Thoracic aorta (tissue), 2 donors: ENCODE results near the gene LCN10. TPM values are rescaled to one million over a fixed set of nuclear protein-coding genes. Genes with fewer than 3 reads are reported as not detected.

Experiments
- ATAC-seq: fragments of 150-250 bp; one replicate; pipeline ENCODE4 v1.8.0; 2017; ENCODE audit warnings: low read depth; ENCODE audit not compliant: insufficient number of reproducible peaks, low FRiP score
- DNase-seq: peaks from one replicate; pipeline ENCODE4 v3.0.0-alpha.2; 2020; ENCODE audit warnings: low spot score
- H3K27ac ChIP-seq, 2 donors: fragments of 200-600 bp; sonication (generic); 1 replicate in 1 of 2; 2 replicates in 1 of 2; pipeline ENCODE4 v1.5.1; 2016; ENCODE audit warnings: mild to moderate bottlenecking in 2 of 2, moderate library complexity in 2 of 2
- H3K27me3 ChIP-seq: fragments of 200-600 bp; sonication (generic); replicated peaks from 2 replicates; pipeline ENCODE4 v1.6.0; 2016; ENCODE audit warnings: mild to moderate bottlenecking; ENCODE audit not compliant: insufficient read depth
- H3K36me3 ChIP-seq: fragments of 200-600 bp; sonication (generic); one replicate; pipeline ENCODE4 v1.5.1; 2016
- H3K4me1 ChIP-seq, 2 donors: fragments of 200-600 bp; sonication (generic); 1 replicate in 1 of 2; 2 replicates in 1 of 2; pipeline versions ENCODE4 v1.5.1 to v1.6.0; 2016; ENCODE audit warnings: low read depth in 2 of 2, mild to moderate bottlenecking in 1 of 2; ENCODE audit not compliant: control insufficient read depth in 1 of 2
- H3K4me3 ChIP-seq: fragments of 200-600 bp; sonication (generic); 2 replicates; pipeline ENCODE4 v1.5.1; 2016; ENCODE audit warnings: mild to moderate bottlenecking
- H3K9me3 ChIP-seq: fragments of 200-600 bp; sonication (generic); 2 replicates; pipeline ENCODE4 v1.5.1; 2016
- CTCF ChIP-seq: fragments of 200-600 bp; sonication (generic); IDR thresholded peaks from one replicate; pipeline ENCODE4 v1.5.1; 2019; ENCODE audit warnings: antibody characterized with exemption
- total RNA-seq, 2 donors: library from RNA; depleted of rRNA; stranded (reverse); fragments of >200 nt; gene quantifications; one replicate each; pipeline versions ENCODE4 v1.1.0 to v1.2.3, GENCODE V29; 2016

LCN10 gene
- total RNA-seq, 2 donors from 2014 or later = 3.1 to 9.4 TPM

- Histone ChIP-seq H3K36me3 (no peaks in the 10 kb centered on the region), H3K4me3 (no peak overlapping the region), H3K27me3 (no peaks in the 10 kb centered on the region), H3K9me3 (peaks cover 11% of the 10 kb centered on the region), H3K27ac (no peak overlapping the region), H3K4me1 (no peaks in the 10 kb centered on the region)
- DNase-seq (no peak), ATAC-seq (no peak)
- TF ChIP-seq CTCF = no peak
These were observed 7.8 kb upstream of the LCN10 start for GRCh38 chr9:136750526-136750925.

GRCh38 chr9:136748666-136749611, 6.2 kb upstream of the LCN10 start:
- H3K27ac ChIP-seq = no peak overlapping the region
- no peaks in the 10 kb centered on the region for H3K36me3 ChIP-seq
- ATAC-seq (no peak), DNase-seq (no peak)
- no peak overlapping the region for H3K4me3 ChIP-seq
- TF ChIP-seq CTCF = no peak
- no peaks in the 10 kb centered on the region for H3K4me1 ChIP-seq
- H3K9me3 ChIP-seq = peaks cover 11% of the 10 kb centered on the region
- no peaks in the 10 kb centered on the region for H3K27me3 ChIP-seq

- no peaks in the 10 kb centered on the region for H3K4me1 ChIP-seq
- H3K27ac ChIP-seq = no peak within 1 kb of the TSS
- H3K4me3 ChIP-seq = no peak within 1 kb of the TSS
- no peaks in the 10 kb centered on the region for H3K36me3 ChIP-seq
- no peaks in the 10 kb centered on the region for H3K27me3 ChIP-seq
- peaks cover 11% of the 10 kb centered on the region for H3K9me3 ChIP-seq
- TF ChIP-seq CTCF = no peak
- no peak for ATAC-seq
- no peak for DNase-seq
These were observed 5.5 kb upstream of the LCN10 start, which contains the start of gene LCN6 for GRCh38 chr9:136748201-136748600. Gene LCN6 (minus strand): TSS chr9:136748525. CDS start chr9:136748483, 42 bp downstream.

GRCh38 chr9:136747161-136748060, 4.7 kb upstream of the LCN10 start:
- no peak overlapping the region for H3K4me3 ChIP-seq
- no peak for TF ChIP-seq CTCF
- no peaks in the 10 kb centered on the region for H3K27me3 ChIP-seq
- ATAC-seq (no peak), DNase-seq (no peak)
- H3K4me1 ChIP-seq = no peaks in the 10 kb centered on the region
- H3K27ac ChIP-seq = no peak overlapping the region
- no peaks in the 10 kb centered on the region for H3K36me3 ChIP-seq
- H3K9me3 ChIP-seq = peaks cover 6% of the 10 kb centered on the region

GRCh38 chr9:136746621-136747020, 3.9 kb upstream of the LCN10 start:
- ATAC-seq (no peak), DNase-seq (no peak)
- H3K4me1 ChIP-seq = peaks cover 0 to 8% of the 10 kb centered on the region in 2 donors
- no peak overlapping the region for H3K27ac ChIP-seq
- H3K27me3 ChIP-seq = no peaks in the 10 kb centered on the region
- H3K4me3 ChIP-seq = no peak overlapping the region
- H3K36me3 ChIP-seq = no peaks in the 10 kb centered on the region
- H3K9me3 ChIP-seq = peaks cover 3% of the 10 kb centered on the region
- TF ChIP-seq CTCF = no peak
